SK-N-SH (cell line): ENCODE results near the gene ATF6B.

Experiments
- CTCF ChIP-seq: fragments of 200-600 bp; sonication (generic); IDR thresholded peaks from 2 replicates; pipeline ENCODE4 v1.6.1; 2017; ENCODE audit warnings: antibody characterized with exemption, mild to moderate bottlenecking, moderate library complexity
- EP300 ChIP-seq, 2 experiments: IDR thresholded peaks; 2 replicates each; pipeline versions ENCODE4 v1.4.0 to v1.6.1; 2012; ENCODE audit warnings: borderline replicate concordance in 1 of 2, low read depth in 1 of 2, low read length in 1 of 2
- FOXM1 ChIP-seq: IDR thresholded peaks from 2 replicates; pipeline ENCODE4 v1.4.0; 2012; ENCODE audit warnings: low read depth, mild to moderate bottlenecking
- PBX3 ChIP-seq: IDR thresholded peaks from 2 replicates; pipeline ENCODE4; 2012
- POLR2AphosphoS5 ChIP-seq: IDR thresholded peaks from 2 replicates; pipeline ENCODE4 v1.6.1; 2012; ENCODE audit warnings: low read depth, low read length
- REST ChIP-seq: IDR thresholded peaks from 2 replicates; pipeline ENCODE4 v1.6.1; 2012; ENCODE audit warnings: mild to moderate bottlenecking, low read depth, low read length, moderate library complexity
- RFX5 ChIP-seq: IDR thresholded peaks from 2 replicates; pipeline ENCODE4 v1.6.1; 2012; ENCODE audit warnings: mild to moderate bottlenecking, improper control_type of control experiment, low read length
- RXRA ChIP-seq: IDR thresholded peaks from 2 replicates; pipeline ENCODE4 v1.4.0; 2012; ENCODE audit warnings: low read depth, mild to moderate bottlenecking, borderline replicate concordance
- SIN3A ChIP-seq: IDR thresholded peaks from 2 replicates; pipeline ENCODE4 v1.6.1; 2012; ENCODE audit warnings: low read depth, mild to moderate bottlenecking, low read length, moderate library complexity, borderline replicate concordance
- SMC3 ChIP-seq: IDR thresholded peaks from 2 replicates; pipeline ENCODE4 v1.6.1; 2012; ENCODE audit warnings: low read depth, low read length, improper control_type of control experiment
- USF1 ChIP-seq: IDR thresholded peaks from 2 replicates; pipeline ENCODE4 v1.4.0; 2012; ENCODE audit warnings: low read depth, borderline replicate concordance
- USF2 ChIP-seq: fragments of 150-350 bp; IDR thresholded peaks from 2 replicates; pipeline ENCODE4 v1.6.1; 2017; ENCODE audit warnings: antibody characterized with exemption, low read length, low read depth, borderline replicate concordance

- TF ChIP-seq CTCF = no peak
- no peak for TF ChIP-seq PBX3
- no peak for TF ChIP-seq EP300 (IDR thresholded peaks at IDR 0.05; ENCODE audit: borderline replicate concordance in 1 of 2, low read depth in 1 of 2, low read length in 1 of 2)
- no peak for TF ChIP-seq RXRA
- no peak for TF ChIP-seq SIN3A
- no peak for TF ChIP-seq SMC3
- TF ChIP-seq RFX5 = no peak
- TF ChIP-seq FOXM1 = no peak
- no peak for TF ChIP-seq USF2
- no peak for TF ChIP-seq USF1
- TF ChIP-seq POLR2AphosphoS5 = no peak
- no peak for TF ChIP-seq REST
Measured at GRCh38 chr6:32070814-32071543, 57.1 kb downstream of the ATF6B start.
